ENCODE data around the gene DNPH1.

- no peak for TF ChIP-seq GATA2 (IDR thresholded peaks at IDR 0.05; ENCODE audit: low read depth, low read length)
- TF ChIP-seq GATA3 (IDR thresholded peaks at IDR 0.05; ENCODE audit: low read depth, low read length), result no peak
These were observed 29.4 kb downstream of the DNPH1 start for GRCh38 chr6:43199912-43200311.
